GM12891 (cell line): ENCODE data around the gene JOSD2.

Experiments used
- PAX5 ChIP-seq: IDR thresholded peaks from 2 replicates; pipeline ENCODE4 v1.6.1; 2011; ENCODE audit warnings: low read length, moderate library complexity, mild to moderate bottlenecking; ENCODE audit not compliant: insufficient read depth, severe bottlenecking
- POLR2A ChIP-seq: IDR thresholded peaks from 2 replicates; pipeline ENCODE4 v1.6.1; 2011; ENCODE audit warnings: low read depth, low read length, control low read depth
- POLR2AphosphoS5 ChIP-seq: IDR thresholded peaks from 2 replicates; pipeline ENCODE4 v1.6.1; 2011; ENCODE audit warnings: low read depth, low read length, control low read depth
- POU2F2 ChIP-seq: IDR thresholded peaks from 2 replicates; pipeline ENCODE4 v1.6.1; 2011; ENCODE audit warnings: low read depth, mild to moderate bottlenecking, control low read depth, low read length, moderate library complexity
- TAF1 ChIP-seq: IDR thresholded peaks from 2 replicates; pipeline ENCODE4 v1.6.1; 2011; ENCODE audit warnings: low read depth, low read length, control low read depth

DNA sequence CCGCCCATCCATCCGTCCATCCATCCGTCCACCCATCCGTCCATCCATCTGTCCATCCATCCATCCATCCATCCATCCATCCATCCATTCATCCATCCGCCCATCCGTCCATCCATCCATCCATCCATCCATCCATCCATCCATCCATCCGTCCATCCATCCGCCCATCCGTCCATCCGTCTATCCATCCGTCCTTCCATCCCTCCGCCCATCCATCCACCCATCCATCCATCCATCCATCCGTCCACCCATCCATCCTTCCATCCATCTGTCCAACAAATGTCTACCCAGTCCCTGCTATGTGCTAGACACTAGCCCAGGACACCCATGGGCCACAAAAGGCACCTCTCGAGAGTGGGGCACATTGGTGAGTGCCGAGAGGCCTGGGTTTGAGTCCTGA lies 41.5 kb upstream of the JOSD2 start:
- TF ChIP-seq POLR2A = no peak
- TF ChIP-seq POU2F2 = no peak
- no peak for TF ChIP-seq POLR2AphosphoS5
- TF ChIP-seq TAF1 = no peak
- no peak for TF ChIP-seq PAX5
